Spleen (tissue), 11 donors: ENCODE measurements around the gene USP8. TPM values are rescaled to one million over a fixed set of nuclear protein-coding genes. Genes with fewer than 3 reads are reported as not detected.

Experiments used
- DNase-seq: peaks from one replicate; pipeline ENCODE4 v3.0.0-alpha.2; 2020
- H3K27ac ChIP-seq, 8 donors: fragments of 200-600 bp; sonication (generic) in 7 of 8; 1 replicate in 4 of 8; 2 replicates in 4 of 8; pipeline versions ENCODE4 v1.5.0 to v1.8.0; 2016 to 2021; ENCODE audit warnings: inconsistent platforms in 4 of 8, mild to moderate bottlenecking in 4 of 8, moderate library complexity in 1 of 8
- H3K27me3 ChIP-seq, 7 donors: fragments of 200-600 bp; sonication (generic) in 6 of 7; replicated peaks in 1 of 7; 1 replicate in 4 of 7; 2 replicates in 3 of 7; pipeline versions ENCODE4 v1.5.0 to v1.8.0; 2016 to 2021; ENCODE audit warnings: inconsistent platforms in 3 of 7, mild to moderate bottlenecking in 1 of 7
- H3K36me3 ChIP-seq, 6 donors: fragments of 200-600 bp; sonication (generic) in 5 of 6; 1 replicate in 4 of 6; 2 replicates in 2 of 6; pipeline versions ENCODE4 v1.5.0 to v1.8.0; 2016 to 2021; ENCODE audit warnings: inconsistent platforms in 2 of 6
- H3K4me1 ChIP-seq, 6 donors: fragments of 200-600 bp; sonication (generic) in 5 of 6; 1 replicate in 3 of 6; 2 replicates in 3 of 6; pipeline versions ENCODE4 v1.5.0 to v1.8.0; 2016 to 2021; ENCODE audit warnings: inconsistent platforms in 3 of 6
- H3K4me3 ChIP-seq, 8 donors: fragments of 200-600 bp; sonication (generic) in 7 of 8; 1 replicate in 4 of 8; 2 replicates in 4 of 8; pipeline versions ENCODE4 v1.5.0 to v1.8.0; 2016 to 2021; ENCODE audit warnings: inconsistent platforms in 4 of 8, mild to moderate bottlenecking in 4 of 8, moderate library complexity in 2 of 8
- H3K9me3 ChIP-seq, 8 donors: fragments of 200-600 bp; sonication (generic) in 7 of 8; 1 replicate in 4 of 8; 2 replicates in 4 of 8; pipeline versions ENCODE4 v1.5.0 to v1.8.0; 2016 to 2021; ENCODE audit warnings: inconsistent platforms in 4 of 8
- CTCF ChIP-seq, 11 experiments: fragments of 200-600 bp in 7 of 11; fragments of 450-650 bp in 4 of 11; sonication (generic) in 4 of 11; IDR thresholded peaks in 8 of 11; conservative IDR thresholded peaks in 3 of 11; 1 replicate in 7 of 11; 2 replicates in 4 of 11; pipeline versions ENCODE4 v1.4.0 to v1.8.0; 2016 to 2021; ENCODE audit warnings: antibody characterized with exemption in 11 of 11, inconsistent platforms in 4 of 11, mild to moderate bottlenecking in 1 of 11
- POLR2A ChIP-seq, 3 donors: fragments of 450-650 bp; IDR thresholded peaks; one replicate each; pipeline ENCODE4 v1.5.1; 2017; ENCODE audit warnings: antibody characterized with exemption in 3 of 3, mild to moderate bottlenecking in 1 of 3
- POLR2AphosphoS5 ChIP-seq, 3 donors: sonication (generic); formaldehyde crosslinking; IDR thresholded peaks; one replicate each; pipeline ENCODE4 v1.5.1; 2017; ENCODE audit warnings: antibody characterized with exemption in 3 of 3
- WGBS, 5 donors: extraction: QIAGEN DNeasy Blood & Tissue Kit in 3 of 5; methylation state at CpG; one replicate each; pipeline versions ENCODE4 v1.1.5 to v1.1.7; 2013 to 2018; 5-methylcytosine and 5-hydroxymethylcytosine counted together
- intact Hi-C: fragments of 100-400 bp; cut with DNase I; formaldehyde crosslinking; loops from one replicate; pipeline ENCODE4 v1.15.0; 2023; ENCODE audit warnings: low total_unique reads
- polyA plus RNA-seq, 3 donors: library from polyadenylated mRNA; stranded (reverse); fragments of 200-250 nt; gene quantifications; one replicate each; pipeline ENCODE4 v1.2.1, GENCODE V29; 2013
- total RNA-seq, 7 donors: library from RNA; depleted of rRNA in 3 of 7; stranded (reverse); fragments of >200 nt in 3 of 7; fragmentation: NEBNext Ultra II Directional in 4 of 7; extraction: Animal tissue kit (Norgen Biotek cat#: 25700) in 4 of 7; gene quantifications; one replicate each; pipeline versions ENCODE4 v1.1.0 to v1.2.1, GENCODE V29; 2016 to 2021
- donor health status: healthy with polysubstance abuse.
- donor health status: DM: no; HTN: no; CAD: no; lungs with moderate emphysema.
- donor health status: DM: no; HTN: no; CAD: no.
- donor health status: Bipolar disorder and iron deficiency.
- donor health status: healthy.
- donor health status: DM: no; HTN: no; CAD: no.
- donor health status: DM: yes; HTN: yes; CAD: no.

USP8 gene
- total and polyA plus RNA-seq, 10 donors = 13.4 to 95.6 (median 73.4) TPM

- H3K4me3 ChIP-seq = no peak overlapping the region
- WGBS, 5 donors = 63 to 94% (median 88%) methylated on average over 2 of the region's 2 CpGs
These were observed 12.3 kb upstream of the USP8 start for GRCh38 chr15:50411870-50412269.

GRCh38 chr15:50414624-50415023, 9.6 kb upstream of the USP8 start:
- H3K36me3 ChIP-seq = no peaks in the 10 kb centered on the region
- WGBS, 5 donors = 93 to 99% (median 97%) methylated on average over 2 of the region's 2 CpGs
- intact Hi-C loops = no loop called here
- no peak overlapping the region for H3K27ac ChIP-seq
- H3K9me3 ChIP-seq = no peaks in the 10 kb centered on the region
- H3K27me3 ChIP-seq = no peaks in the 10 kb centered on the region
- no peak for DNase-seq
- no peaks in the 10 kb centered on the region for H3K4me1 ChIP-seq
- TF ChIP-seq POLR2A (IDR thresholded peaks at IDR 0.05) = no peak
- TF ChIP-seq POLR2AphosphoS5 (IDR thresholded peaks at IDR 0.05) = no peak
- TF ChIP-seq CTCF (IDR thresholded peaks at IDR 0.05 in 8 of 11, conservative IDR thresholded peaks at IDR 0.05 in 3 of 11) = no peak
- H3K4me3 ChIP-seq = no peak overlapping the region

More at GRCh38 chr15:50411870-50412269, 12.3 kb upstream of the USP8 start:
- Histone ChIP-seq H3K27ac (no peak overlapping the region), H3K36me3 (no peaks in the 10 kb centered on the region), H3K4me1 (no peaks in the 10 kb centered on the region), H3K27me3 (no peaks in the 10 kb centered on the region), H3K9me3 (no peaks in the 10 kb centered on the region)
- no peak for TF ChIP-seq POLR2AphosphoS5 (IDR thresholded peaks at IDR 0.05)
- no peak for TF ChIP-seq POLR2A (IDR thresholded peaks at IDR 0.05)
- TF ChIP-seq CTCF (IDR thresholded peaks at IDR 0.05 in 8 of 11, conservative IDR thresholded peaks at IDR 0.05 in 3 of 11) = no peak
- intact Hi-C loops = no loop called here
- DNase-seq = no peak

- Histone ChIP-seq H3K9me3 (no peaks in the 10 kb centered on the region), H3K4me1 (no peaks in the 10 kb centered on the region), H3K36me3 (no peaks in the 10 kb centered on the region), H3K4me3 (no peak overlapping the region), H3K27me3 (no peaks in the 10 kb centered on the region), H3K27ac (no peak overlapping the region)
- DNase-seq = no peak
- TF ChIP-seq POLR2AphosphoS5 (IDR thresholded peaks at IDR 0.05) (no peak), POLR2A (IDR thresholded peaks at IDR 0.05) (no peak), CTCF (IDR thresholded peaks at IDR 0.05 in 8 of 11, conservative IDR thresholded peaks at IDR 0.05 in 3 of 11) (no peak)
- WGBS, 5 donors = 74 to 83% (median 77%) methylated on average over 3 of the region's 3 CpGs
- intact Hi-C loops = no loop called here
These were observed 8.3 kb upstream of the USP8 start for GRCh38 chr15:50415752-50416404.

GRCh38 chr15:50416890-50417289, 7.3 kb upstream of the USP8 start:
- Histone ChIP-seq H3K9me3 (no peaks in the 10 kb centered on the region), H3K4me3 (no peak overlapping the region), H3K36me3 (no peaks in the 10 kb centered on the region), H3K27me3 (no peaks in the 10 kb centered on the region), H3K27ac (no peak overlapping the region), H3K4me1 (no peaks in the 10 kb centered on the region)
- WGBS, 5 donors = 92 to 95% (median 93%) methylated on average over 1 of the region's 1 CpG
- no peak for DNase-seq
- TF ChIP-seq POLR2A (IDR thresholded peaks at IDR 0.05) (no peak), CTCF (IDR thresholded peaks at IDR 0.05 in 8 of 11, conservative IDR thresholded peaks at IDR 0.05 in 3 of 11) (no peak), POLR2AphosphoS5 (IDR thresholded peaks at IDR 0.05) (no peak)
- intact Hi-C loops = no loop called here
